DMS153 (cell line): ENCODE measurements around the gene ADARB2.
"Not testable (repeated sequence)": the region's sequence is repeated elsewhere in the genome, so short reads cannot be mapped to it uniquely, and the experiment has no call there.

ENCODE experiments used
- DNase-seq: peaks from one replicate; lab custom pipeline; 2025; lab: John Stamatoyannopoulos, UW

ADARB2 gene

GRCh38 chr10:1354809-1355710 is 382.3 kb downstream of the ADARB2 start:
- DNase-seq, result no peak

DNA sequence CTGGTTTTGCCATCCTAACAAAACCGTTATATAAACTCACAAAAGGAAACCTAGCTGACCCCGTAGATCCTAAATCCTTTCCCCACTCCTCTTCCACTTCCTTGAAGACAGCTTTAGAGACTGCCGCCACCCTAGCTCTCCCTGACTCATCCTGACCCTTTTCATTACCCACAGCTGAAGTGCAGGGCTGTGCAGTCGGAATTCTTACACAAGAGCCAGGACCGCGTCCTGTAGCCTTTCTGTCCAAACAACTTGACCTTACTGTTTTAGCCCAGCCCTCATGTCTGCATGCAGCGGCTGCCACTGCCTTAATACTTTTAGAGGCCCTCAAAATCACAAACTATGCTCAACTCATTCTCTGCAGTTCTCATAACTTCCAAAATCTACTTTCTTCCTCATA is 385.0 kb downstream of the ADARB2 start:
- not testable (repeated sequence) for DNase-seq

DNA sequence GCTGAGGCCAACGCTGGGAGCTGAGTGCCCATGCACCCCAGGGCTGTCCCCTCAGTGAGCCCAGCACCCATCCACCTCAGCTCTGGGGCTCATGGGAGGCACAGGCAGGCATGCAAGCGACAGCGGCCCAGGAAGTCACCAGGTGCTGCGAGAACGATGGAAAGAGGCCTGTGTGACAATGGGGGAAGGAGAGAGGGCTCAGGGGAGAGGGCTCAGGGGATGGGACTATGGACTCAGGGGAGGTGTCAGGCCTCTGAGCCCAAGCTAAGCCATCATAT is 388.6 kb downstream of the ADARB2 start:
- DNase-seq, result no peak

DNA sequence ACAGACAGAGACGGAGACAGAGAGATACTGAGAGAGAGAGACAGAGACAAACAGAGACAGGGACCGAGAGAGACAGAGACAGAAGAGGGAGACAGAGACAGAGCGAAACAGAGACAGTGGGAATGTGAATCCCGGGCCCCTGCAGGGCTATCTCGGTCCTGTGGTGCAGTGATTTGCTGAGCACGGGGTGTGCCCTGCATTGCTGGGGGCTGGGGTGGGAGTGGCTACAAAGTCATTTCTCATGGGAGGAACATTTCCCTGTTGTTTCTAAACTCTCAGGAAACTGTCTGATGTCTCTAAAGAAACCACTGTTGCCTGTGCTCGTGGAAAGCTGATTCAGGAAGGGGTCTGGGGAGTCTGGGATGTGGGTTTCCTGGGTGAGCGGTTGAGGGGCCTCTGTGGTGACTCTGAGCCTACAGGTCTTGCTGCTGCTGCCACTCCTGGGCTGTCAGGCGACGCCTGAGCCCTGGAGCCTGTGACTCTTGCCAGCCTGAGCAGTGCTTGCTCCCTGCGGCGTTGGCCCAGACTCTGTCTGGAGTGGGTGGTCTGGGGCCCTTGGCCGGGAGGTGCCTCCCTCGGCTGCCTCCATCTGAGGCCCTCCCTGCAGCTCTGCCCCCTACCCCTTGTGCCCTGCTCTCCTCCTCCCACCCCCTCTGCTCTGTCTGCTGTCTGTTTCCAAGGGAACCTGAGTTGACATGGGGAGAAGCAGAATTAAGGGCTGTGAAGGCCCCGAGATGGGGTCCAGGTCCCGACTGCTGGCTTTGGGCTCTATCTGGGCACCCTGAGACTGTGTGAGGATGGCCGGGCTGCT is 389.2 kb downstream of the ADARB2 start:
- DNase-seq, result no peak

- no peak for DNase-seq
These were observed 389.8 kb downstream of the ADARB2 start for GRCh38 chr10:1347525-1347924.

DNA sequence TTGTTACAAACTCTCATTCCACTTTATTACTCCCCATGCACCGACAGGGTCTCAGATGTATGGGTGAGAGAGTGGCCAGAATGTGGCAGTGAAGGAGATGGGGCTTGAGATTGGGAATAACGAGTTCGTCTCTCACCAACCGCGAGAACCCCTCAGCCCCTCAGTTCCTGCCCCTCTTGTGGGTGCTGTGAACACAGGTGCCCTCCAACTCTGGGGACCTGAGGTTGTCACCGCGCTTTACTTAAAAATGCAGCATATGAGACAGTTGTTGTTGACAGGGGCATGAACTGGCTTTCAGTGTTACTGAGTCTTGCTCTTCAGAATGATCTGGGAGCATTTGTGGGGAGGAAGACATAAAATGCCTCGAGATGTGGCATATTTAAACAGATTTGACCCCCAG is 391.1 kb downstream of the ADARB2 start:
- DNase-seq, result no peak

DNA sequence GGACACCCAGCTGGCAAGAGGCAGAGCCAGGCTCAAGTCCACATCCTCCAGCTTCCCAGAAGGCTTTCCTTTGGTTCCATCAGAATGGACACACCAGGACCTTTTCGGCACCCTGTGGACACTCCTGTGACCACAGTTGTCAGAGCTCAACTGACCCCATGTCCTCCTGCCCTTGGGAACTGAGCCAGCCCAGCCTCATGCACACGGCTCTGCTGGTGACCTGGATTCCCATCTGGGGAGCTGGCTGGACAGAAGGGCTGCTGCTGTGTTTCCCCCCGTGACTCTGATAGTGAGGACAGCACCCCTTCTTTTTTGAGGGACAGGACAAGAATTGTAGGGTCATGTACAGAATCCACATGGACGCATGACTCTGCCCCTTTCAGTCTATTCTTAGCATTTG is 392.0 kb downstream of the ADARB2 start:
- DNase-seq, result no peak

- no peak for DNase-seq
These were observed 392.5 kb downstream of the ADARB2 start for GRCh38 chr10:1344846-1345245.

- no peak for DNase-seq
These were observed 392.9 kb downstream of the ADARB2 start for GRCh38 chr10:1344408-1344807.

GRCh38 chr10:1343176-1343575 is 394.1 kb downstream of the ADARB2 start:
- DNase-seq, result no peak

DNA sequence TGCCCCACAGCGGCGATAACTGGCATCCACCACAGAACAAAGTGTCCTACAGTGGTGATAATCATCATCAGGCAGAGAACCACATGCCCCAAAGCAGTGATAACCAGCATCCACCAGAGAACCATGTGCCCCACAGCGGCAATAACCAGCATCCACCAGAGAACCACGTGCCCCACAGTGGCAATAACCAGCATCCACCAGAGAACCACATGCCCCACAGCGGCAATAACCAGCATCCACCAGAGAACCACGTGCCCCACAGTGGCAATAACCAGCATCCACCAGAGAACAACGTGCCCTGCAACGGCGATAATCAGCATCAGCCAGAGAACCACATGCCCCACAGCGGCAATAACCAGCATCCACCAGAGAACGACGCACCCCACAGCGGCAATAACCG is 396.3 kb downstream of the ADARB2 start:
- DNase-seq, result not testable (repeated sequence)

DNA sequence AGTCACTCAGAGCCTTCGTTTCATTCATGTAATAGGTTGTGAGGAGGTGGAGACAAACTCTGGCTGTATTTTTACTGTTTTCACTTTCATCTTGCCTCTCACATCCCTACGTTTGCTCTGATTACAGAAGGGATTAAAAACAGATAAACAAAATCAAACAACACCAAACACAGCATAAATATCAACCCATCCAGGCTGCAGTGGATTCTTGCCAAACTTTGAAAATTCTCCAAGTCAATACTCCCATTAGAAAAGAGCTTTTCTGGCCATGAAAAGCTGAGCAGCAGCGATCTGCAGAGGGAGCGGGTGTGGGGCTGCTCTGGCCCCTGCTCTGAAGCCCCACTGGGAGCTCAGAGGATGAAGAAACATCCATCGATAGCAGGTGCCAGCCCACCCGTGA is 397.9 kb downstream of the ADARB2 start:
- no peak for DNase-seq

DNA sequence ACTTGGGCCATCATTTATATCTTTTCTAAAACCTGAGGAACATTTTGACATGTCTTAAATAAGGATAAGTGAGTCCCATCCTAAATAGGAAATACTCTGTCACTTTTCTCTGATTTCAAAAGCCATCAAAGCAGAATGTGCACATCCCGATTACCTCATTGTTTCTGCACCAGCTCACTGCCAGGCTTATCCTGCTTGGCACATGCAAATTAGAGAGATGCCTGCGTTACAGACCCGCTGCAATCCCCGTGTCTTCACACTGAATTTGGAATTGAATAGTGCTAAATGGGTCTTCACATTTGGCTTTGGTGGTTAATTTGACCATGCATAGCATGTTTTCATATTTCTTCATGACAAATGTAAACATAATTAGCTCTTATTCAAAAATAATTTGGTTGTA is 401.7 kb downstream of the ADARB2 start:
- no peak for DNase-seq

GRCh38 chr10:1333981-1334380 is 403.3 kb downstream of the ADARB2 start:
- DNase-seq, result no peak

DNA sequence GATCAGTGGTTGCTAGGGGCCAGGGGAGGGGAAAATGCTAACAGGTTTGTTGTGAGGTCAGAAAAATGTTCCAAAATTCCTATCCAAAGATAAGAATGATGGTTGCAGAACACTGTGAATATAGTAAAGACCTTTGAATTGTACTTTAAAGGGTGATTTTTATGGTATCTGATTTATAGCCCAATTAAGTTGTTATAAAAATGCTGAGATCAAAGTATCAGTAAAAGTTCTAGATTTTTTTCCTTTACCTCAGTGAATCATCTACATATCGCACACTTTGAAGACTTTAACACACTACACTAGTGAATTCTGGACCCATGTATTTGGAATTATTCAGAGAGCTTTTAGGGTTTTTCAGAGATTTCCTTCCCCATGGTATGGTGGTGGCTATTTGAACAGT is 405.8 kb downstream of the ADARB2 start:
- no peak for DNase-seq

- DNase-seq, result no peak
These were observed 407.7 kb downstream of the ADARB2 start for GRCh38 chr10:1329622-1330021.

GRCh38 chr10:1328981-1329614 is 408.2 kb downstream of the ADARB2 start:
- no peak for DNase-seq

DNA sequence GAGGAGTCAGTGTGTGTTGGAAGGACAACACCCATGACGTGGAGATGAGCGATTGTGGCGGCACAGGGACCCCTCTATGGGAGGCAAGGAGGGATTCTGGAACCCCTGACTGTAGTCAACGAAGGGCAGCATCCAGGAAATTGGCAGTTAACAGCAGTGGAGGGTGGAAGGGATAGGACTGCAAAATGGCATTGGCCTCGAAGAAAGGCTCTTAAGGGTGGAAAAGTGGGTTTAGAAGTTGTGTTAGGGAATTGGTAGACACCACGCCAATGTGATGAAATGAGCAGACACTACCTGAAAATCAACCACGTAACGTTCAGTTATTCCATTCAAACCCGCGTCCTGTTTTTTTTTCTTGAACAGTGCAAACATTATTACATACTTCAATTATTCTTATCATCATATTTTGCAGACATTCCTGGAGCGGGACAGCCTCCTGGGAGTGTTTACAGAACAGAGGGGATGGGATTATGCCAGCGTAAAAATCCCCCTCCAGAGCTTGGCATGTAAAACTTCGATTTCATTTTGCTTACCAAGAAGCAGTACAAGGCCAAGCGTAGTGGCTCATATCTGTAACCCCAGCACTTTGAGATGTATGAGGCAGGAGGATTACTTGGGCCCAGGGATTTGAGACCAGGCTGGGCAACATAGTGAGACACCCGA is 409.0 kb downstream of the ADARB2 start:
- DNase-seq, result no peak

DNA sequence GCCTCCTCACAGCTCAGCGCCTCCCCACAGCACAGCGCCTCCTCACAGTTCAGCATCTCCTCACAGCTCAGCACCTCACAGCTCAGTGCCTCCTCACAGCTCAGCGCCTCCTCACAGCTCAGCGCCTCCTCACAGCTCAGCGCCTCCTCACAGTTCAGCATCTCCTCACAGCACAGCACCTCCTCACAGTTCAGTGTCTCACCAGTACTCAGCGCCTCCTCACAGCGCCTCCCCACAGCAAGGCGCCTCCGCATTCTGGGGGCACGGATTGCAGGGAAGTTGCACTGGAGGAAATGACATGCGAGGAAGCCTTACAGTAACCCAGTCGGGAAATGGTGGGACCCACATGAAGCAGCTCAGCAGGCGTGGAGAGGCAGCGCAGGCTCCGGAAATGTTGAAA is 409.6 kb downstream of the ADARB2 start:
- DNase-seq, result no peak

DNA sequence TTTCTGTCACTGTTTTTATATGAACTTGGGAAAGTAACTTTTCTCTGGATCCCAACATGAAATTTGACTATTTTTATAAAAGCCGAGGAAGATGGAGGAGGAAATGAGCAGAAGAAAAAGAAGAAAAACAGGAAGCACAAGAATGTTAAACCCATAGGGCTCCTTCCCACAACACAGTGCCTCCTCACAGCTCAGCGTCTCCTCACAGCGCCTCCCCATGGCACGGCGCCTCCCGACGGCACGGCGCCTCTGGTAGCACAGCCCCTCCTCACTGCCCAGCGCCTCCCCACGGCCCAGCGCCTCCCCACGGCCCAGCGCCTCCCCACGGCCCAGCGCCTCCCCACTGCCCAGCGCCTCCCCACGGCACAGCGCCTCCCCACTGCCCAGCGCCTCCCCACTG is 410.8 kb downstream of the ADARB2 start:
- DNase-seq, result not testable (repeated sequence)

DNA sequence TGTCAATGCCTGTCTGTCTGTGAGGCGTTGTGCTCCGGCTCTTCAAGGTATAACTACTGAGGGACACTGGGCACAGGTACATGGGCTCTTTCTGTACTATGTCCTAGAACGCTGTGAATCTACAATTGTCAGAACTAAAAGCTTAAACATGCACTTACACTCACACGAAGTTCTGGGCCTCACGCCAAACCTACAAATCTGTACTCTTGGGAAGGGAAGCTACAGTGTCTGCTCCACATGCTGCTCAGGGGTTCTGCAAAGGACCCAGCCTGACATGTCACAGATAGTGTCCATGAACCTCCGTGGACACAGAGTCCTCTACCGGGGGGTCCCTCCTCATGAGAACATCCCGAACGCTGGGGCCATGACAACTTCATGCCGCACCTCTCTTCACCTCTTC is 412.4 kb downstream of the ADARB2 start:
- no peak for DNase-seq

- no peak for DNase-seq
These were observed 413.4 kb downstream of the ADARB2 start for GRCh38 chr10:1323951-1324350.
